C4-2B (cell line): ENCODE measurements around the gene FAM98B.

Experiments
- ZFX ChIP-seq: fragments of 450-650 bp; IDR thresholded peaks from 2 replicates; pipeline ENCODE4 v1.6.1; 2017
- TF ChIP-seq, protein P1 (sequence below): fragments of 450-650 bp; conservative IDR thresholded peaks from 2 replicates; pipeline ENCODE4 v1.5.1; 2017; ENCODE audit warnings: mild to moderate bottlenecking

DNA sequence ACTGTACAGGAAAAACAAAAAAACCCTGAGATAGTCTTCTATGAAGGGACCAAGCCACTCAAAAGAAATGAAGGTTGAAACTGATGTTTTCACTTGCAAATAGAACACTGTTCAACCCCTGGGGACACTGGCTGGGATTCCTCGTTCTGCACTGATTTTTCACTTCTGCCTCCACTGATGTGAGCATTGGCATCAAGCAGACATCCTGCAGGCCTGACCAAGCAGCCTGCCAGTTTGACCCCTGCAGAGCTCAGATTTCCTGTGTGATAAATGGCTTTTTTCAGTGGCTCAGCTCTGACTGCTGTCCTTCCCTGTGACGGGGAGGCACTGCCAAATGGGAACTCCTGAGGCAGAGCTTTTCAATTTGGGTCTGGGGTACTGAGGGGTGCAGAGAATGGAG is 60.7 kb downstream of the FAM98B start:
- TF ChIP-seq, protein P1, sequence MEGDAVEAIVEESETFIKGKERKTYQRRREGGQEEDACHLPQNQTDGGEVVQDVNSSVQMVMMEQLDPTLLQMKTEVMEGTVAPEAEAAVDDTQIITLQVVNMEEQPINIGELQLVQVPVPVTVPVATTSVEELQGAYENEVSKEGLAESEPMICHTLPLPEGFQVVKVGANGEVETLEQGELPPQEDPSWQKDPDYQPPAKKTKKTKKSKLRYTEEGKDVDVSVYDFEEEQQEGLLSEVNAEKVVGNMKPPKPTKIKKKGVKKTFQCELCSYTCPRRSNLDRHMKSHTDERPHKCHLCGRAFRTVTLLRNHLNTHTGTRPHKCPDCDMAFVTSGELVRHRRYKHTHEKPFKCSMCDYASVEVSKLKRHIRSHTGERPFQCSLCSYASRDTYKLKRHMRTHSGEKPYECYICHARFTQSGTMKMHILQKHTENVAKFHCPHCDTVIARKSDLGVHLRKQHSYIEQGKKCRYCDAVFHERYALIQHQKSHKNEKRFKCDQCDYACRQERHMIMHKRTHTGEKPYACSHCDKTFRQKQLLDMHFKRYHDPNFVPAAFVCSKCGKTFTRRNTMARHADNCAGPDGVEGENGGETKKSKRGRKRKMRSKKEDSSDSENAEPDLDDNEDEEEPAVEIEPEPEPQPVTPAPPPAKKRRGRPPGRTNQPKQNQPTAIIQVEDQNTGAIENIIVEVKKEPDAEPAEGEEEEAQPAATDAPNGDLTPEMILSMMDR = no peak
- no peak for TF ChIP-seq ZFX
